ENCODE measurements around the gene DLST.

The DLST gene

DNA sequence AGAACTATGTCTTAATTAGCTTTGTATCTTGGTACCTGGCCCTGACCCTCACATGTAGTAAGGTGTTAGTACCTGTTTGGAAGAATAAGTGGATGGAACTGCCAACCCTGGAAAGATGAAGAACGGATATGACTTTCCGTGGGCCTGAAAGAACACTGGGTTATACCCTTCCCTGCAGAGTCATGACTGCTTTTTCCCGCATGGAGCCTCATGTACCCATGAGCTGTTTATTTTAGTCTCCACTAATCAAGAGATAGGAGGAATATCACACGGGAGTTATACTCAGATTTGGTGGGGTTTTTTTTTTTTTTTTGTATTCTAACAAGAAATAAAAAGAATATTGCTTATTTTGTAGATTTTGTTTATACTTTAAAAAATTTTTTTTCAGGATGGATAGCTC lies 15.9 kb downstream of the DLST start:
- no peak for DNase-seq

- DNase-seq, result no peak
Measured at GRCh38 chr14:74898083-74898482, 16.4 kb downstream of the DLST start.

DNA sequence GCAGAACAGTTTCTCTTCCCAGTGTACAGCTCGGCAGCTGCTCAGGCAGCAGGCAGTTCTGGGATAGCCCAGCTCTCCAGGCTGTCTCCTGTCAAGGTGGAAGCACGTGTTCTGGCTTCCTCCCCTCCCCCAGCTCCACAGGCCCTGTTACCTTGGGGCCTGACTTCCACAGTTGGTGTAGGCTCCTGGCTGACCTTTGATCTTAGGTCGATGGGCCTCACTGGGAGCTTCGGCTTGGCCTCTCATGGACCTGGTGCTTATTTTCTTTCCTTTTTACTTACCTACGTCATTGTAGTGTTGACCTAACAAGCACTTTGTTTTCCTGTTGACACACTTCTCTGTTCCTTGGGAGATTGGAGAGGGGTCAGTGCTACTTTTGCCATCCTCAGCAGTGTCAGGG lies 17.0 kb downstream of the DLST start:
- DNase-seq, result no peak

DNA sequence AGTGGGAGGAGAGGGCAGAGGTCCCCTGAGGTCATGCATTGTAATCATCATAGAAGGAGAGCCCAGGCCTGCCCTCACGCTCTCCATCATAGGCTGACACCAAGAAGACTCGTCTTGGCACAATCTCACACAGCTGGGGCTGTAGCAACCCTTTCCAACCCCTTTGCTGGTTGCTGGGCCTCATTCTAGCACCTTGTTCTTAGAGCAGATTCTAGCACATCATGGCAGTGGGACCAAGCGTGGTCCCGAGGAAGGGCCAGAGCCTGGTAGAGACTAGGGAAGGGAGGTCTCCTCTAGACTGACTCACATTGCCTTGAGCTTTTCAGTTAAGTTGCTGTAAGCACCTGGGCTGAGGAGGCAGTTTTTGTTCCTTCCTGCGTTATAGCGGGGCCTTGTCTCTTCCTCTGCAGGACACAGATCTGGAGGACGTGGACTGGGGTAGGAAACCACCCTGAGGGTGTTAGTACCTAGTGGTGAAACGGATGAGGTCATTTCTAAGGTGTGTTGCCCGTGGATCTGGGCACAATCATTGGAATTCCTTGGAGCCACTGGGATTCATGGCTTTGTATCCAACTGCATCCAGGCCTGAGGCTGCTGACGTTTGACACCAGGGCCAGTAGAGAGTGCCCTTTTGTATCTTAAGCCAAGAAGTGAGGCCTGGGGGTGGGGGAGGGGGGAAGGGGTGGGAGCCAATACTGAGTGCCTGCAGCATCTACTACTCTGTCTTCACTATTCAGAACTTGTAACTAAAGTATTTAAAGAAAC lies 21.4 kb downstream of the DLST start:
- no peak for DNase-seq

- no peak for DNase-seq
Measured at GRCh38 chr14:74904635-74905503, 23.2 kb downstream of the DLST start.

DNA sequence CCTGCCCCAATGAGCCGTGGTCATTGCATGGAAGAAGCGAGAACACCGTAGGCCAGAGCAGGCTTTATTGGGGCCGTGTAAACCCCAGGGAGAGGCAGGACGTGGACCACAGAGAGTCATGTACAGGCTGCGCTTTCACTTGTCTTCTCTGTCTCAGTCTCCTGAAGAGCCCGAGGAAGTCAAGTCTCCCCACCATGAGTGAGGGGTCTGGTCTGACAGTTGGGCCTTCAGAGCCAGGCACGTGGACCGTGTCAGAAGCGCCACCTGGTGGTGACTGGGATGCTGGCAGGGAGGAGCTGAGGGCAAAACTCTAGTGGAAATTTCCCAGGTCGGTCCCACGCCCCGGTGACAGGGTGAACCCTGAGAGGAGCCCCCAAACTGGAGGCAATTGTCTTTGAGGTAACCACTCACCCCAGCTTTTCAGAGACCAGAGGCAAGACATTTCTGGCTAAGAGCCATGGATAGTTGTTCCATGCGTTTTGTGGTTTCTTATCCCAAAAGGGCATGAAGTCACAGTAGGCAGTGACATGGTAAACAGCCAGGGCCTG lies 24.0 kb downstream of the DLST start:
- peak; percentile 68 for DNase-seq

- DNase-seq, result no peak
Measured at GRCh38 chr14:74906925-74907521, 25.3 kb downstream of the DLST start.

DNA sequence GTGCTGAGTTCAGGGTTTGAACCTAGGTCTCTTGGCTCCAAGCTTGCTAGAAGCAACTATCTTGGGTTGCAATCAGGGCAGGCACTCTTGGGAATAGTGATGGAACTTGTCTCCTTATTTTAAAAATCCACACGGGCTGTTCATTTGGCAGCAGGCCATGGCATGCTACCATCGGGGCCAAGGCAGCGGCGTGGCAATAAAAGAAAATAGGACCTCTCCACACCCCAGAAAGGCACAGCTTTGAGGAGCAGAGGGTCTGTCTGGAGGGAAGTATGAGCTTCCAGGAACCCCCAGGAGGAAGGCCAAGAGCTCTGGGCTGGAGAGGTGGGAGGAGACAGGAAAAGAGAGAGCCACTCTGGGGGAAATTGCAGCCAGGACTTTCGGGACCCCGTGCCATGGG lies 26.0 kb downstream of the DLST start:
- no peak for DNase-seq

- DNase-seq, result no peak
Measured at GRCh38 chr14:74908861-74909341, 27.2 kb downstream of the DLST start.

GRCh38 chr14:74909501-74909900 lies 27.8 kb downstream of the DLST start:
- no peak for DNase-seq

DNA sequence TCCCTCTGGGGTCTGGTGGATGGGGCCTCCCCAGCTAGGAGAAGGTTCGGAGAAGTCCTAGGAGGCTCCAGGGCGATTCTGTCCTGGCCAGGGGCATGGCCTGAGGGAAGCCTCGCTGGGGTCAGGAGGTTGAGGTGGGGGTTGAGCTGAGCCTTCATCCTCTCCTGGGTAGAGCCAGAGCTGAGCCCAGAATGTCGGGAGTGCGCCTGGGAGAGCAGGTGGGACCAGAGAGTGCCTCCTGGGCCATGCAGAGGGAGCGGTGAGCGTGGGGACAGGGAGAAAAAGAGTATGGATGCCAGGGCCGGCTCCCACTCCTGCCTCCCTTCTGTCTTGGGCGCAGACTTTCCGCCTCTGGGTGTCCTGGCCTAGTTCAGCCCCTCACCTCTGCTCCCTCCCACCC lies 28.2 kb downstream of the DLST start:
- DNase-seq, result no peak

GRCh38 chr14:74910556-74910955 lies 28.8 kb downstream of the DLST start:
- DNase-seq, result no peak

- no peak for DNase-seq
Measured at GRCh38 chr14:74911221-74911620, 29.5 kb downstream of the DLST start.

DNA sequence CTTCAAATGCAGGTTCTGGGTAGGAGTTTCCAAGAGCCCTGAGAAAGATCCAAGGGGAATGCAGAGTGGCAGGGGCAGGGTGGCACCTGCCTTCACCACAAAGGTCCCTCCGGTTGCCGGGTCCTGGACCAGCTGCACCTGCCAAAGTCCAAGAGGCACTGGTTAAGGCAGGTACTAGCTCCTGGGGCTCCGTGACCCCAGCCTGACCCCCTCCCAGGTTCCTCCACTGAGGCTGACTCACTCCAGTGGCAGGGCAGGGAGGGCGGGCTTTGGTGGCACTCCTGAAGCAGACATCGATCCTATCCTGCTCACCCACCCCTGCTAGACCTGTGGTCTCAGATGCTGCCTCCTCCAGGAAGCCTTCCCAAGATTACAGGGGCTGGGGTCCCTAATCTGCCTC lies 30.0 kb downstream of the DLST start:
- DNase-seq, result no peak

DNA sequence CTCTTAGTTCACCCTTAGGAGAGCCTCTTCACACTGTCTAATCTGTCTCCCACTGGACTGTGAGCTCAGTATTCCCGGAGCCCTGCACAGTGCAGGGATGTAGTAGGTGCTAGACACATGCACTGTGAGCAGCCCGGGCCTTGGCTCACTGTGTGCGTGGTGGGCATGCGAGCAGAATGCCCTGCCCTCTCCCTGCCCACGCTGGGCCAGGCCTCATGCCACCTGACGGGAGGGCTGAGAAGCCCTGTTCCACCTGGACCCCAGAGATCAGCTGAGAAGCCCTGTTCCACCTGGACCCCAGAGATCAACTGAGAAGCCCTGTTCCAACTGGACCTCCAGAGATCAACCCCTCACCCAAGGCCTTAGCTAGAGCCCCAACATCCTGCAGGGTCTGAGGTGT lies 30.4 kb downstream of the DLST start:
- DNase-seq, result no peak

DNA sequence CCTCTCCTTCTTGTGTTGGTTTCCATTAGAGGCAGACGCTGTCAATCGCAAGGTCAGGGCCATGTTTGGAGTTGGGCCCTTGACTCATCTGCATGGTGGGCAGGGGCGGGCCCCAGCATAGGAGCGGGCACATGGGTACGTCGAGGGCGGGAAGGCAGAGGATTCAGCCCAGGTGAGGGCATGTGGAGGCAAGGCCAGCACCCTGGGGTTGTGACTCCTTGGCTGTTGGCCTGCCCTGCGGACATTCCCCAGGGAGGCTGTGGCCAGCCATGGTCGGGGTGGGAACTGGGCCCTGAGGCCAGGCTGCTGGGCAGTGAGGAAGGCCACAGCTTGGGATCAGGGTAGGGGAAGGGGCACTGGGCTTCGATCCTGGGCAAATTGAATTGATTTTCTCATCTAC lies 31.1 kb downstream of the DLST start:
- DNase-seq, result no peak

GRCh38 chr14:74913393-74913910 lies 31.7 kb downstream of the DLST start:
- DNase-seq, result no peak

GRCh38 chr14:74913986-74914573 lies 32.4 kb downstream of the DLST start:
- DNase-seq, result peak; percentile 39

- DNase-seq, result no peak
Measured at GRCh38 chr14:74915426-74915825, 33.7 kb downstream of the DLST start.

DNA sequence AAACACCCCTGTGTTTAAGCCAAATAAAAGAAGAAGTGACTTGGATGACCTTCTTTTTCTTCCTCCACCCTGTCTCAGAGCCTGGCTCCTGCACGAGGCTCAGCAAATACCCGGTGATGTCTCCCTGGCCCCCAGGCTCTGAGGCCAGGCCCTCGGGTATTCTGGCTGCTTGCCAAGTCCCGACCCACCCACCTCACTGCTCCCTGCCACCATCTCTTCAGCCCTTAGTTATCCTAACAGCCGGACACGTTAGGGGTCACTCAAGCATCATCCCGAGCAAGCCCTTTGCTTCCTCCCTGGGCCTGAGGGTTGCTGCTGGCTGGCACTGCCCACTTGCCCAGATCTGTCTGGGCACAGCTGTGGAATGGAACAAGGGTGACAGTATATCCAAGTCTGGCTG lies 34.1 kb downstream of the DLST start:
- DNase-seq, result no peak

- no peak for DNase-seq
Measured at GRCh38 chr14:74917178-74917543, 35.4 kb downstream of the DLST start.

- DNase-seq, result no peak
Measured at GRCh38 chr14:74917646-74918081, 35.9 kb downstream of the DLST start.

- DNase-seq, result no peak
Measured at GRCh38 chr14:74918380-74918779, 36.7 kb downstream of the DLST start.

Measured in OCI-M1 (cell line).